LNCaP clone FGC (cell line): ENCODE data around the gene STK32B.

Experiments used
- DNase-seq: peaks from one replicate; pipeline ENCODE4 v3.0.0-alpha.2; 2011; ENCODE audit warnings: low read depth
- H3K4me3 ChIP-seq: 2 replicates; pipeline ENCODE4 v1.5.1; 2011; ENCODE audit warnings: mild to moderate bottlenecking, low read depth, low read length, control low read depth
- TF ChIP-seq, protein P1 (sequence below): IDR thresholded peaks from 2 replicates; pipeline ENCODE4 v1.5.1; 2012; ENCODE audit warnings: mild to moderate bottlenecking; ENCODE audit not compliant: control insufficient read depth, insufficient read depth; ENCODE audit errors: extremely low read depth

Gene STK32B

DNA sequence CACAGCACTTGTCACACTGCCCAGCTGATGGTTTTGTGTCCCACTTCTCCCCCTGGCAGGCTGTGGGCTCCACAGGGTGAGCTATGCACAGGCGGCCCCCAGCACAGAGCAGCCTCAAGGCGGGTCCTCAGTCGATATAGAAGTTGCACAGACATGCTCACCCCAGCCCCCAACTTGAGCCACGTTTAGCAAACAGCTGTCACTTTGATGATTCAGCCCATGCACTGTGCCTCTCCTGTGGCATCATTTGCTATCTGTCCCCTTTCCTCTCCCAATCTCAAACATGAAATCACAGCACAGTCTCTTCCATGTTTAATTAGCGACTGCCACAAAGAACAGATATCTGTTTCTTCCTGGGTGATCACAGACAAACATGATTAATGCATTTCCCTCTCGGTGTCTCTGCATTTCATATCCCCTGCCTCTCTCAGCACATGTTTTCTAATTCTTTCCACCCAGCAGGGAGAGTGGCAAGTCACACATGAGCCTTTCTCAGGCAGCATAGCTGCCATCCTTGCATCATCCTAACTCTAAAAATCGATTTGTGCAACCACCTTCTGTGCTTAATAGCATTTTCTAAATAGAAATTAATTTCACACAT is 452.2 kb downstream of the STK32B start:
- DNase-seq: no peak
- no peak overlapping the region for H3K4me3 ChIP-seq
- TF ChIP-seq, protein P1, sequence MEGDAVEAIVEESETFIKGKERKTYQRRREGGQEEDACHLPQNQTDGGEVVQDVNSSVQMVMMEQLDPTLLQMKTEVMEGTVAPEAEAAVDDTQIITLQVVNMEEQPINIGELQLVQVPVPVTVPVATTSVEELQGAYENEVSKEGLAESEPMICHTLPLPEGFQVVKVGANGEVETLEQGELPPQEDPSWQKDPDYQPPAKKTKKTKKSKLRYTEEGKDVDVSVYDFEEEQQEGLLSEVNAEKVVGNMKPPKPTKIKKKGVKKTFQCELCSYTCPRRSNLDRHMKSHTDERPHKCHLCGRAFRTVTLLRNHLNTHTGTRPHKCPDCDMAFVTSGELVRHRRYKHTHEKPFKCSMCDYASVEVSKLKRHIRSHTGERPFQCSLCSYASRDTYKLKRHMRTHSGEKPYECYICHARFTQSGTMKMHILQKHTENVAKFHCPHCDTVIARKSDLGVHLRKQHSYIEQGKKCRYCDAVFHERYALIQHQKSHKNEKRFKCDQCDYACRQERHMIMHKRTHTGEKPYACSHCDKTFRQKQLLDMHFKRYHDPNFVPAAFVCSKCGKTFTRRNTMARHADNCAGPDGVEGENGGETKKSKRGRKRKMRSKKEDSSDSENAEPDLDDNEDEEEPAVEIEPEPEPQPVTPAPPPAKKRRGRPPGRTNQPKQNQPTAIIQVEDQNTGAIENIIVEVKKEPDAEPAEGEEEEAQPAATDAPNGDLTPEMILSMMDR: no peak

GRCh38 chr4:5504486-5504885 is 453.2 kb downstream of the STK32B start:
- TF ChIP-seq, protein P1: no peak
- H3K4me3 ChIP-seq: no peak overlapping the region
- no peak for DNase-seq

- no peak overlapping the region for H3K4me3 ChIP-seq
- TF ChIP-seq, protein P1: no peak
- DNase-seq: no peak
These were observed 459.2 kb downstream of the STK32B start for GRCh38 chr4:5510504-5510903.

DNA sequence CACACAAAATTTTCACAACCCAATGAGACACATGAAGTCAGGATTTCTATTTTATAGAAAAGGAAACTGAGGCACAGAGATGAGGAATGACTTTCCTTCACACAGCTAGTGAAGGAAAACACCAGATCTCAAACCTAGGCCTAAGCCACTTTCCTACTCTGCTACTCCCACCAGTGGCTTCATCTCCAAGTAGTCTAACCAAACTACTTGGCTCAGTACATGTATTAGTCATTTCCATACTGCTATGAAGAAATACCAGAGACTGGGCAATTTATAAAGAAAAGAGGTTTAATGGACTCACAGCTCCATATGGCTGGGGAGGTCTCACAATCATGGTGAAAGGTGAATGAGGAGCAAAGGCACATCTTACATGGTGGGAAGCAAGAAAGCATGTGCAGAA is 460.5 kb downstream of the STK32B start:
- DNase-seq: no peak
- TF ChIP-seq, protein P1: no peak
- H3K4me3 ChIP-seq: no peak overlapping the region

DNA sequence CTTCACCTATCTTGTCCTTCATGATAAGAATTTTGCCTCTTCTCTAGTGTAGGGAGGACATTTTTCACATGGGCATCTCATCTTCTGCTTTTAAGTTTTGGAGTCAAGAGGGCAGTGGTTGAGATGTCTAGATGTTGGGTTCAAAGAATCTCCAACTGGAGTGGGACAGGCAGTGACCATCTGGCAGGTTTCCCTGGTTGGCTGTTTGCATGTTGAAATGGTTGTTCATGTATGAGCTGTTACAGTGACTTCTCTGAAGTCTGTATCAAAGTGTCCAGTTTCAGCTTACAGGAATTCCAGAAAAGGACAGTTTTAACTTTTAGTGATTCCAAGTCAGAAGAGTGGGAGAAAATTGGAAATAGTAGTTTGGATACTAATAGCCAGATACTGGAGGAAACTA is 464.4 kb downstream of the STK32B start:
- TF ChIP-seq, protein P1: no peak
- H3K4me3 ChIP-seq: no peak overlapping the region
- DNase-seq: no peak

GRCh38 chr4:5517372-5517771 is 466.1 kb downstream of the STK32B start:
- DNase-seq: no peak
- no peak overlapping the region for H3K4me3 ChIP-seq
- TF ChIP-seq, protein P1: no peak
